ENCODE results near the gene MACC1.

DNA sequence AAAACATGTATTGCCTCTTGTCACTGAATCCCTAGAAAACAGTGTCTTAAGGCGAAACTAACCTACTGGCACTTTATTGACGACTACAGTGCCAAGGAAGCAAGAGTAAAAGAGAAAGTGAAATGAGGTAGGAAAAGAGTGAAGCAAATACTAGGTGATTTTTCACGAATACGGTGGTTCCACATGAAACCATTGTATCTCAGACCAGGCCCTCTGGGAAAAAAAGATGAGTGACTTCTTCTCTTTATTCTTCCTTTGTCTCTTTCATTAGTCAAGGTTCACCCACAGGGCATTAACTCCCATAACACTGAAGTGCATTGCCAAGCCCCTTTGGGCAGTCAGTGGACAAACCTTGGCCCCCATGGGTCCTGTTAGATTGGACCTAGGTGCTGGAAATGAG, 16.2 kb upstream of the MACC1 start:
- TF ChIP-seq CREB1 (CRISPR knock-in tag; IDR thresholded peaks at IDR 0.05; ENCODE audit: low read depth) (no peak), EZH2 (IDR thresholded peaks at IDR 0.05; ENCODE audit: low read depth, unreplicated experiment) (no peak), ZNF331 (CRISPR knock-in tag; IDR thresholded peaks at IDR 0.05; ENCODE audit: low read depth) (no peak), STAT1 (IDR thresholded peaks at IDR 0.05; ENCODE audit: unreplicated experiment) (no peak), EZH2phosphoT487 (IDR thresholded peaks at IDR 0.05; ENCODE audit: unreplicated experiment) (no peak), ZNF114 (CRISPR knock-in tag; IDR thresholded peaks at IDR 0.05) (no peak), POLR2AphosphoS5 (IDR thresholded peaks at IDR 0.05; ENCODE audit: low read depth) (no peak), JUNB (IDR thresholded peaks at IDR 0.05; ENCODE audit: unreplicated experiment) (no peak), NANOG (IDR thresholded peaks at IDR 0.05; ENCODE audit: borderline replicate concordance) (no peak)
- TF ChIP-seq, protein P1, sequence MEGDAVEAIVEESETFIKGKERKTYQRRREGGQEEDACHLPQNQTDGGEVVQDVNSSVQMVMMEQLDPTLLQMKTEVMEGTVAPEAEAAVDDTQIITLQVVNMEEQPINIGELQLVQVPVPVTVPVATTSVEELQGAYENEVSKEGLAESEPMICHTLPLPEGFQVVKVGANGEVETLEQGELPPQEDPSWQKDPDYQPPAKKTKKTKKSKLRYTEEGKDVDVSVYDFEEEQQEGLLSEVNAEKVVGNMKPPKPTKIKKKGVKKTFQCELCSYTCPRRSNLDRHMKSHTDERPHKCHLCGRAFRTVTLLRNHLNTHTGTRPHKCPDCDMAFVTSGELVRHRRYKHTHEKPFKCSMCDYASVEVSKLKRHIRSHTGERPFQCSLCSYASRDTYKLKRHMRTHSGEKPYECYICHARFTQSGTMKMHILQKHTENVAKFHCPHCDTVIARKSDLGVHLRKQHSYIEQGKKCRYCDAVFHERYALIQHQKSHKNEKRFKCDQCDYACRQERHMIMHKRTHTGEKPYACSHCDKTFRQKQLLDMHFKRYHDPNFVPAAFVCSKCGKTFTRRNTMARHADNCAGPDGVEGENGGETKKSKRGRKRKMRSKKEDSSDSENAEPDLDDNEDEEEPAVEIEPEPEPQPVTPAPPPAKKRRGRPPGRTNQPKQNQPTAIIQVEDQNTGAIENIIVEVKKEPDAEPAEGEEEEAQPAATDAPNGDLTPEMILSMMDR (conservative IDR thresholded peaks at IDR 0.05; ENCODE audit: low read depth in 2 of 2) = no peak
- TF ChIP-seq, protein P2, sequence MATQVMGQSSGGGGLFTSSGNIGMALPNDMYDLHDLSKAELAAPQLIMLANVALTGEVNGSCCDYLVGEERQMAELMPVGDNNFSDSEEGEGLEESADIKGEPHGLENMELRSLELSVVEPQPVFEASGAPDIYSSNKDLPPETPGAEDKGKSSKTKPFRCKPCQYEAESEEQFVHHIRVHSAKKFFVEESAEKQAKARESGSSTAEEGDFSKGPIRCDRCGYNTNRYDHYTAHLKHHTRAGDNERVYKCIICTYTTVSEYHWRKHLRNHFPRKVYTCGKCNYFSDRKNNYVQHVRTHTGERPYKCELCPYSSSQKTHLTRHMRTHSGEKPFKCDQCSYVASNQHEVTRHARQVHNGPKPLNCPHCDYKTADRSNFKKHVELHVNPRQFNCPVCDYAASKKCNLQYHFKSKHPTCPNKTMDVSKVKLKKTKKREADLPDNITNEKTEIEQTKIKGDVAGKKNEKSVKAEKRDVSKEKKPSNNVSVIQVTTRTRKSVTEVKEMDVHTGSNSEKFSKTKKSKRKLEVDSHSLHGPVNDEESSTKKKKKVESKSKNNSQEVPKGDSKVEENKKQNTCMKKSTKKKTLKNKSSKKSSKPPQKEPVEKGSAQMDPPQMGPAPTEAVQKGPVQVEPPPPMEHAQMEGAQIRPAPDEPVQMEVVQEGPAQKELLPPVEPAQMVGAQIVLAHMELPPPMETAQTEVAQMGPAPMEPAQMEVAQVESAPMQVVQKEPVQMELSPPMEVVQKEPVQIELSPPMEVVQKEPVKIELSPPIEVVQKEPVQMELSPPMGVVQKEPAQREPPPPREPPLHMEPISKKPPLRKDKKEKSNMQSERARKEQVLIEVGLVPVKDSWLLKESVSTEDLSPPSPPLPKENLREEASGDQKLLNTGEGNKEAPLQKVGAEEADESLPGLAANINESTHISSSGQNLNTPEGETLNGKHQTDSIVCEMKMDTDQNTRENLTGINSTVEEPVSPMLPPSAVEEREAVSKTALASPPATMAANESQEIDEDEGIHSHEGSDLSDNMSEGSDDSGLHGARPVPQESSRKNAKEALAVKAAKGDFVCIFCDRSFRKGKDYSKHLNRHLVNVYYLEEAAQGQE (IDR thresholded peaks at IDR 0.05; ENCODE audit: unreplicated experiment) = no peak
- TF ChIP-seq, protein P3, sequence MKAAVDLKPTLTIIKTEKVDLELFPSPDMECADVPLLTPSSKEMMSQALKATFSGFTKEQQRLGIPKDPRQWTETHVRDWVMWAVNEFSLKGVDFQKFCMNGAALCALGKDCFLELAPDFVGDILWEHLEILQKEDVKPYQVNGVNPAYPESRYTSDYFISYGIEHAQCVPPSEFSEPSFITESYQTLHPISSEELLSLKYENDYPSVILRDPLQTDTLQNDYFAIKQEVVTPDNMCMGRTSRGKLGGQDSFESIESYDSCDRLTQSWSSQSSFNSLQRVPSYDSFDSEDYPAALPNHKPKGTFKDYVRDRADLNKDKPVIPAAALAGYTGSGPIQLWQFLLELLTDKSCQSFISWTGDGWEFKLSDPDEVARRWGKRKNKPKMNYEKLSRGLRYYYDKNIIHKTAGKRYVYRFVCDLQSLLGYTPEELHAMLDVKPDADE (IDR thresholded peaks at IDR 0.05) = no peak

Data from GM23338 (cell line).